SU-DHL-6 (cell line): ENCODE data around the gene ZNF280B.
"Not testable (repeated sequence)": the region's sequence is repeated elsewhere in the genome, so short reads cannot be mapped to it uniquely, and the experiment has no call there.

Source experiments
- H2AFZ ChIP-seq: fragments of 200-600 bp; sonication (generic); 2 replicates; pipeline ENCODE4 v1.6.1; 2014; ENCODE audit warnings: low read depth, mild to moderate bottlenecking, moderate library complexity, mixed read lengths, antibody characterized with exemption, low read length; ENCODE audit not compliant: severe bottlenecking
- H3F3A ChIP-seq: fragments of 200-600 bp; shearing (Covaris generic); 2 replicates; pipeline ENCODE4 v1.6.0; 2016; ENCODE audit warnings: antibody characterized with exemption, mild to moderate bottlenecking; ENCODE audit not compliant: insufficient read depth
- H3K27ac ChIP-seq: fragments of 200-600 bp; sonication (generic); 2 replicates; pipeline ENCODE4 v1.5.1; 2016; ENCODE audit warnings: low read depth, mild to moderate bottlenecking, low read length, moderate library complexity, mixed read lengths
- H3K27me3 ChIP-seq: fragments of 200-600 bp; sonication (generic), shearing (Covaris generic); 2 replicates; pipeline ENCODE4 v1.6.0; 2014; ENCODE audit warnings: mild to moderate bottlenecking, low read length
- H3K36me3 ChIP-seq: fragments of 200-600 bp; sonication (generic); 2 replicates; pipeline ENCODE4 v1.6.1; 2014; ENCODE audit warnings: mild to moderate bottlenecking, low read length, mixed read lengths
- H3K4me2 ChIP-seq: fragments of 300-600, 200-600 bp; shearing (Covaris generic), sonication (generic); 2 replicates; pipeline ENCODE4 v1.6.0; 2014; ENCODE audit warnings: low read length, low read depth, mild to moderate bottlenecking; ENCODE audit not compliant: poor library complexity, severe bottlenecking
- H3K4me3 ChIP-seq: fragments of 200-600 bp; sonication (generic); 2 replicates; pipeline ENCODE4 v1.5.1; 2014; ENCODE audit warnings: antibody characterized with exemption, low read length, mild to moderate bottlenecking, mixed read lengths; ENCODE audit not compliant: insufficient read depth, poor library complexity, severe bottlenecking
- H3K79me2 ChIP-seq: fragments of 200-600 bp; sonication (generic); 2 replicates; pipeline ENCODE4 v1.6.1; 2014; ENCODE audit warnings: mild to moderate bottlenecking, low read length, moderate library complexity; ENCODE audit not compliant: insufficient read depth
- H3K9ac ChIP-seq: fragments of 200-600 bp; sonication (generic); 2 replicates; pipeline ENCODE4 v1.7.0; 2014; ENCODE audit warnings: mild to moderate bottlenecking, low read length
- H3K9me2 ChIP-seq: fragments of 200-600 bp; sonication (generic); replicated peaks from 2 replicates; pipeline ENCODE4 v1.6.1; 2014; ENCODE audit warnings: low read length; ENCODE audit not compliant: insufficient read depth
- H3K9me3 ChIP-seq: fragments of 200-600 bp; sonication (generic); 2 replicates; pipeline ENCODE4 v1.6.1; 2014; ENCODE audit warnings: low read length, mixed read lengths; ENCODE audit not compliant: insufficient read depth
- H4K20me1 ChIP-seq: fragments of 200-600 bp; sonication (generic); 2 replicates; pipeline ENCODE4 v1.6.1; 2014; ENCODE audit warnings: low read depth, mild to moderate bottlenecking, antibody characterized with exemption, low read length, moderate library complexity, mixed read lengths
- EZH2phosphoT487 ChIP-seq: fragments of 200-600 bp; sonication (generic), shearing (Covaris generic); conservative IDR thresholded peaks from 2 replicates; pipeline ENCODE4 v1.6.1; 2018; ENCODE audit warnings: mild to moderate bottlenecking, antibody characterized with exemption, low read length, moderate library complexity, mixed read lengths
- TF ChIP-seq, protein P1 (sequence below): fragments of 200-600 bp; sonication (generic); IDR thresholded peaks from one replicate; pipeline ENCODE4 v1.5.1; 2017; ENCODE audit warnings: antibody characterized with exemption, mild to moderate bottlenecking, low read length, moderate library complexity; ENCODE audit not compliant: insufficient read depth, poor library complexity, severe bottlenecking

ZNF280B gene

GRCh38 chr22:22450343-22450839 is 58.2 kb downstream of the ZNF280B start:
- no peaks in the 10 kb centered on the region for H3K9me2 ChIP-seq
- TF ChIP-seq, protein P1, sequence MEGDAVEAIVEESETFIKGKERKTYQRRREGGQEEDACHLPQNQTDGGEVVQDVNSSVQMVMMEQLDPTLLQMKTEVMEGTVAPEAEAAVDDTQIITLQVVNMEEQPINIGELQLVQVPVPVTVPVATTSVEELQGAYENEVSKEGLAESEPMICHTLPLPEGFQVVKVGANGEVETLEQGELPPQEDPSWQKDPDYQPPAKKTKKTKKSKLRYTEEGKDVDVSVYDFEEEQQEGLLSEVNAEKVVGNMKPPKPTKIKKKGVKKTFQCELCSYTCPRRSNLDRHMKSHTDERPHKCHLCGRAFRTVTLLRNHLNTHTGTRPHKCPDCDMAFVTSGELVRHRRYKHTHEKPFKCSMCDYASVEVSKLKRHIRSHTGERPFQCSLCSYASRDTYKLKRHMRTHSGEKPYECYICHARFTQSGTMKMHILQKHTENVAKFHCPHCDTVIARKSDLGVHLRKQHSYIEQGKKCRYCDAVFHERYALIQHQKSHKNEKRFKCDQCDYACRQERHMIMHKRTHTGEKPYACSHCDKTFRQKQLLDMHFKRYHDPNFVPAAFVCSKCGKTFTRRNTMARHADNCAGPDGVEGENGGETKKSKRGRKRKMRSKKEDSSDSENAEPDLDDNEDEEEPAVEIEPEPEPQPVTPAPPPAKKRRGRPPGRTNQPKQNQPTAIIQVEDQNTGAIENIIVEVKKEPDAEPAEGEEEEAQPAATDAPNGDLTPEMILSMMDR: no peak
- peak overlapping the region; percentile 20; the same call in 1 of the 2 replicates for H3K27ac ChIP-seq
- no peaks in the 10 kb centered on the region for H3K27me3 ChIP-seq
- no peak overlapping the region for H3K4me3 ChIP-seq
- H3K9ac ChIP-seq: no peak overlapping the region
- no peaks in the 10 kb centered on the region for H3K36me3 ChIP-seq
- no peak overlapping the region for H2AFZ ChIP-seq
- 0 out of 2 replicates have a peak, but pooled peaks cover 6% of the 10 kb centered on the region for H3K9me3 ChIP-seq
- peak overlapping the region; percentile 32 for H3K4me2 ChIP-seq
- no peaks in the 10 kb centered on the region for H4K20me1 ChIP-seq
- no peaks in the 10 kb centered on the region for H3F3A ChIP-seq
- H3K79me2 ChIP-seq: no peaks in the 10 kb centered on the region

- no peaks in the 10 kb centered on the region for H3K27me3 ChIP-seq
- no peak overlapping the region for H2AFZ ChIP-seq
These were observed 58.7 kb downstream of the ZNF280B start for GRCh38 chr22:22449819-22450218.

GRCh38 chr22:22446517-22446916 is 62.0 kb downstream of the ZNF280B start:
- no peaks in the 10 kb centered on the region for H3K27me3 ChIP-seq
- H3K4me3 ChIP-seq: no peak overlapping the region
- H3F3A ChIP-seq: no peaks in the 10 kb centered on the region
- H2AFZ ChIP-seq: no peak overlapping the region
- no peaks in the 10 kb centered on the region for H3K9me3 ChIP-seq
- no peaks in the 10 kb centered on the region for H3K79me2 ChIP-seq
- no peak overlapping the region for H3K27ac ChIP-seq
- H4K20me1 ChIP-seq: no peaks in the 10 kb centered on the region
- H3K9me2 ChIP-seq: no peaks in the 10 kb centered on the region
- no peak overlapping the region for H3K4me2 ChIP-seq
- no peaks in the 10 kb centered on the region for H3K36me3 ChIP-seq
- H3K9ac ChIP-seq: no peak overlapping the region
- TF ChIP-seq EZH2phosphoT487: no peak
- TF ChIP-seq, protein P1: no peak

More at GRCh38 chr22:22449819-22450218, 58.7 kb downstream of the ZNF280B start:
- H3K4me2 ChIP-seq: peak overlapping the region; percentile 32
- H3K9ac ChIP-seq: no peak overlapping the region
- TF ChIP-seq, protein P1: no peak
- no peak for TF ChIP-seq EZH2phosphoT487
- peak overlapping the region; percentile 20; the same call in 1 of the 2 replicates for H3K27ac ChIP-seq
- H3F3A ChIP-seq: no peaks in the 10 kb centered on the region
- H4K20me1 ChIP-seq: no peaks in the 10 kb centered on the region
- H3K4me3 ChIP-seq: no peak overlapping the region
- 0 out of 2 replicates have a peak, but pooled peaks cover 6% of the 10 kb centered on the region for H3K9me3 ChIP-seq
- H3K9me2 ChIP-seq: no peaks in the 10 kb centered on the region
- no peaks in the 10 kb centered on the region for H3K36me3 ChIP-seq
- no peaks in the 10 kb centered on the region for H3K79me2 ChIP-seq

DNA sequence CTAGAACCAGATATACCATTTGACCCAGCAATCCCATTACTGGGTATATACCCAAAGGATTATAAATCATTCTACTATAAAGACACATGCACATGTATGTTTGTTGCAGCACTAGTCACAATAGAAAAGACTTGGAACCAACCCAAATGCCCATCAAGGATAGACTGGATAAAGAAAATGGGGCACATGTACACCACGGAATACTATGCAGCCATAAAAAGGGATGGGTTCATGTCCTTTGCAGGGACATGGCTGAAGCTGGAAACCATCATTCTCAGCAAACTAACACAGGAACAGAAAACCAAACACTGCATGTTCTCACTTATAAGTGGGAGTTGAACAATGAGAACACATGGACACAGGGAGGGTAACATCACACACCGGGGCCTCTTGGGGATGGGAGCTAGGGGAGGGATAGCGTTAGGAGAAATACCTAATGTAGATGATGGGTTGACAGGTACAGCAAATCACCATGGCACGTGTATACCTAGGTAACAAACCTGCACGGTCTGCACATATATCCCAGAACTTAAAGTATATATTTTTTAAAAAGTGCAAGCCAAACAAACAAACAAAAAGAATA is 64.4 kb downstream of the ZNF280B start:
- not testable (repeated sequence) for H3K4me2 ChIP-seq, H3K9me2 ChIP-seq, H3K9me3 ChIP-seq, H2AFZ ChIP-seq, H3K27ac ChIP-seq, H3F3A ChIP-seq, H4K20me1 ChIP-seq, H3K27me3 ChIP-seq, H3K36me3 ChIP-seq, H3K4me3 ChIP-seq, H3K79me2 ChIP-seq, H3K9ac ChIP-seq
